CD14-positive monocyte (primary cell): ENCODE data around the gene TLE7. TPM values are rescaled to one million over a fixed set of nuclear protein-coding genes. Genes with fewer than 3 reads are reported as not detected.

Experiments used
- DNase-seq, 3 donors: peaks; one replicate each; pipeline ENCODE4 v3.0.0-alpha.2; 2011 to 2022
- H2AFZ ChIP-seq: 2 replicates; pipeline ENCODE4 v1.6.0; 2012; ENCODE audit warnings: mild to moderate bottlenecking, low read depth, low read length, inconsistent platforms; ENCODE audit not compliant: insufficient read depth, poor library complexity, severe bottlenecking
- H3K27ac ChIP-seq, 2 donors: 1 replicate in 1 of 2; 2 replicates in 1 of 2; pipeline ENCODE4 v1.5.1; 2012 to 2013; ENCODE audit warnings: low read length in 2 of 2, control low read depth in 1 of 2, inconsistent platforms in 1 of 2, low read depth in 1 of 2, mild to moderate bottlenecking in 1 of 2
- H3K27me3 ChIP-seq, 2 donors: one replicate each; pipeline versions ENCODE4 v1.6.0 to v1.6.1; 2011 to 2013; ENCODE audit warnings: low read length in 2 of 2; ENCODE audit not compliant: control insufficient read depth in 2 of 2, insufficient read depth in 2 of 2
- H3K36me3 ChIP-seq, 2 donors: replicated peaks in 1 of 2; 1 replicate in 1 of 2; 2 replicates in 1 of 2; pipeline versions ENCODE4 v1.5.1 to v1.6.1; 2012 to 2013; ENCODE audit warnings: low read length in 2 of 2, control low read depth in 1 of 2, inconsistent platforms in 1 of 2, mild to moderate bottlenecking in 1 of 2; ENCODE audit not compliant: insufficient read depth in 2 of 2, control insufficient read depth in 1 of 2
- H3K4me1 ChIP-seq, 2 donors: 1 replicate in 1 of 2; 2 replicates in 1 of 2; pipeline versions ENCODE4 v1.5.1 to v1.6.1; 2012 to 2013; ENCODE audit warnings: low read length in 2 of 2, control low read depth in 1 of 2, inconsistent platforms in 1 of 2, mild to moderate bottlenecking in 1 of 2, moderate library complexity in 1 of 2; ENCODE audit not compliant: insufficient read depth in 2 of 2, control insufficient read depth in 1 of 2
- H3K4me2 ChIP-seq: replicated peaks from 2 replicates; pipeline ENCODE3; 2012; ENCODE audit warnings: low read length, moderate library complexity, mild to moderate bottlenecking; ENCODE audit not compliant: poor library complexity, severe bottlenecking; ENCODE audit errors: extremely low read depth
- H3K4me3 ChIP-seq, 3 experiments: fragments of 200-600 bp in 1 of 3; sonication (generic) in 1 of 3; replicated peaks in 1 of 3; 1 replicate in 2 of 3; 2 replicates in 1 of 3; pipeline ENCODE4 v1.5.1; 2011 to 2013; ENCODE audit warnings: low read length in 3 of 3, mild to moderate bottlenecking in 3 of 3, control low read depth in 2 of 3, low read depth in 2 of 3, inconsistent platforms in 1 of 3, moderate library complexity in 1 of 3
- H3K79me2 ChIP-seq: 2 replicates; pipeline ENCODE4 v1.6.0; 2012; ENCODE audit warnings: mild to moderate bottlenecking, control low read depth, inconsistent platforms, low read length, moderate library complexity; ENCODE audit not compliant: insufficient read depth
- H3K9ac ChIP-seq: 2 replicates; pipeline ENCODE4 v1.6.0; 2017; ENCODE audit warnings: low read length, mild to moderate bottlenecking; ENCODE audit not compliant: insufficient read depth, poor library complexity, severe bottlenecking
- H3K9me3 ChIP-seq, 2 donors: replicated peaks in 1 of 2; 1 replicate in 1 of 2; 2 replicates in 1 of 2; pipeline versions ENCODE4 v1.5.1 to v1.6.1; 2012 to 2013; ENCODE audit warnings: low read length in 2 of 2, control low read depth in 1 of 2; ENCODE audit not compliant: control insufficient read depth in 1 of 2, insufficient read depth in 1 of 2
- H4K20me1 ChIP-seq: 2 replicates; pipeline ENCODE4 v1.6.0; 2012; ENCODE audit warnings: mild to moderate bottlenecking, low read length, control low read depth, moderate library complexity; ENCODE audit not compliant: insufficient read depth
- H3K27ac Mint-ChIP-seq, 7 donors: one replicate each; pipeline ENCODE4 v1.8.0; 2020; ENCODE audit warnings: mild to moderate bottlenecking in 7 of 7, mixed read lengths in 7 of 7, moderate library complexity in 6 of 7, inconsistent platforms in 2 of 7
- H3K27me3 Mint-ChIP-seq, 3 donors: one replicate each; pipeline ENCODE4 v1.8.0; 2021 to 2022; ENCODE audit warnings: low read depth in 3 of 3, mild to moderate bottlenecking in 3 of 3, mixed read lengths in 3 of 3, moderate library complexity in 3 of 3, inconsistent platforms in 1 of 3
- H3K36me3 Mint-ChIP-seq, 2 donors: one replicate each; pipeline ENCODE4 v1.8.0; 2020; ENCODE audit warnings: mixed read lengths in 2 of 2, inconsistent platforms in 1 of 2, mild to moderate bottlenecking in 1 of 2
- H3K4me1 Mint-ChIP-seq: one replicate; pipeline ENCODE4 v1.8.0; 2020; ENCODE audit warnings: mild to moderate bottlenecking, mixed read lengths
- H3K4me3 Mint-ChIP-seq, 2 donors: one replicate each; pipeline ENCODE4 v1.8.0; 2020; ENCODE audit warnings: mild to moderate bottlenecking in 2 of 2, mixed read lengths in 2 of 2, moderate library complexity in 1 of 2
- H3K9me3 Mint-ChIP-seq, 7 donors: one replicate each; pipeline ENCODE4 v1.8.0; 2020 to 2022; ENCODE audit warnings: mixed read lengths in 7 of 7, mild to moderate bottlenecking in 6 of 7, moderate library complexity in 6 of 7, inconsistent platforms in 2 of 7
- CTCF ChIP-seq: fragments of 200-600 bp; IDR thresholded peaks from one replicate; pipeline ENCODE4 v1.8.0; 2022; ENCODE audit warnings: antibody characterized with exemption, mild to moderate bottlenecking
- WGBS: methylation state at CpG from one replicate; pipeline ENCODE4 v1.1.5; 2013; ENCODE audit warnings: missing lambda C conversion rate; ENCODE audit not compliant: insufficient coverage; 5-methylcytosine and 5-hydroxymethylcytosine counted together
- intact Hi-C, 2 donors: fragments of 100-400 bp; cut with micrococcal nuclease; formaldehyde crosslinking; loops; one replicate each; pipeline versions ENCODE4 v1.15.0 to v1.15.1; 2023
- polyA plus RNA-seq, 3 donors: library from polyadenylated mRNA; depleted of rRNA in 1 of 3; unstranded in 2 of 3; stranded (reverse) in 1 of 3; fragments of 300-500 nt in 2 of 3; fragments of >200 nt in 1 of 3; fragmentation: Illumina TruSeq in 2 of 3; gene quantifications; 1 replicate in 2 of 3; 2 replicates in 1 of 3; pipeline ENCODE4 v1.2.3, GENCODE V29; 2012 to 2021

TLE7 gene
- polyA plus RNA-seq, 3 donors: not detected

GRCh38 chr16:71423016-71423415 is 18.8 kb downstream of the TLE7 start:
- 94% methylated on average over 2 of the region's 2 CpGs for WGBS
- intact Hi-C loops: no loop called here
- Histone ChIP-seq H2AFZ (no peak overlapping the region), H3K9me3 (no peaks in the 10 kb centered on the region), H3K79me2 (no peaks in the 10 kb centered on the region), H3K9ac (no peak overlapping the region), H4K20me1 (no peaks in the 10 kb centered on the region), H3K36me3 (no peaks in the 10 kb centered on the region), H3K27me3 (peaks cover 17 to 27% of the 10 kb centered on the region in 2 donors), H3K4me2 (no peak overlapping the region), H3K27ac (no peak overlapping the region), H3K4me3 (no peak overlapping the region), H3K4me1 (no peaks in the 10 kb centered on the region)
- Mint-ChIP-seq H3K27me3 (peaks cover 39 to 47% (median 43%) of the 10 kb centered on the region in 3 donors), H3K36me3 (no peaks in the 10 kb centered on the region), H3K4me3 (no peak overlapping the region), H3K4me1 (no peaks in the 10 kb centered on the region), H3K9me3 (peaks cover 0 to 9% (median 4%) of the 10 kb centered on the region in 7 donors), H3K27ac (no peak overlapping the region)
- DNase-seq: no peak
- no peak for TF ChIP-seq CTCF

DNA sequence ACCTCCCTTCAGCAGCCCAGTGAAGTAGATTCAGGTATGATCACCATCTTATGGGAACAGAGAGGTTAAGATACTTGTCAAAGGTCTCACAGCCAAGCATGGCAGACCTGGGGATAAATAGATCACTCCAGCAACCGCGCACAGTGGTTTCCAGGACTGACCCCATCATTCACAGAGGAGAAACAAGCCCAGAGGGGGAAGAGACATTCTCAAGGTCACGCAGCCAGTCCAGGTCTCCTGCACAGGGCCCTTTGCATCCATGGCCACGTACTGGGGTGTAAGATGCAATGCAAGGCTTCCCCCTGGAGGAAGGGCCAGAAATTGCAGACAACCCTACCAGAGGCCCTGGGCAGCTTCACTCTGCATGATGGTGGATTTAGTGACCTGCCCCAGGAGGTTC is 19.9 kb downstream of the TLE7 start:
- Histone ChIP-seq H3K36me3 (no peaks in the 10 kb centered on the region), H3K4me2 (no peak overlapping the region), H4K20me1 (no peaks in the 10 kb centered on the region), H3K9me3 (no peaks in the 10 kb centered on the region), H3K79me2 (no peaks in the 10 kb centered on the region), H3K9ac (no peak overlapping the region), H2AFZ (no peak overlapping the region), H3K4me1 (no peaks in the 10 kb centered on the region), H3K4me3 (no peak overlapping the region), H3K27ac (no peak overlapping the region), H3K27me3 (peaks cover 15 to 22% of the 10 kb centered on the region in 2 donors)
- H3K27ac Mint-ChIP-seq: no peak overlapping the region
- H3K4me3 Mint-ChIP-seq: no peak overlapping the region
- DNase-seq: no peak
- H3K27me3 Mint-ChIP-seq: peaks cover 32 to 38% (median 37%) of the 10 kb centered on the region in 3 donors
- H3K4me1 Mint-ChIP-seq: no peaks in the 10 kb centered on the region
- intact Hi-C loops: no loop called here
- WGBS: 75% methylated on average over 2 of the region's 4 CpGs
- H3K9me3 Mint-ChIP-seq: peaks cover 0 to 6% (median 2%) of the 10 kb centered on the region in 7 donors
- peak; percentile 73 for TF ChIP-seq CTCF
- H3K36me3 Mint-ChIP-seq: no peaks in the 10 kb centered on the region
